IMR-90 (cell line): ENCODE measurements around the gene KIF4B. TPM values are rescaled to one million over a fixed set of nuclear protein-coding genes. Genes with fewer than 3 reads are reported as not detected.

Experiments used
- ATAC-seq: fragments of 200-7000 bp; cut with Tn5 transposase; 2 replicates; pipeline ENCODE4 v1.9.1; 2020; ENCODE audit warnings: low read depth, mild to moderate bottlenecking, moderate library complexity
- BruUV-seq: library from RNA; stranded (reverse); fragments of 400-500 nt; replicated peaks from 2 replicates; lab custom pipeline; 2021; lab: Mats Ljungman, UMichigan
- CTCF ChIA-PET: fragments of 300-600 bp; formaldehyde crosslinking; extraction: SDS; loops from one replicate; lab custom pipeline; 2021; ENCODE audit warnings: antibody characterized with exemption; lab: Yijun Ruan, JAX
- POLR2A ChIA-PET: fragments of 300-600 bp; sonication (Branson Sonifier 250); formaldehyde crosslinking; loops from one replicate; lab custom pipeline; 2022; ENCODE audit warnings: antibody characterized with exemption; ENCODE audit not compliant: unreplicated experiment; lab: Charles Lee
- DNase-seq: peaks from one replicate; pipeline ENCODE4 v3.0.0; 2013
- H2AFZ ChIP-seq: replicated peaks from 2 replicates; pipeline ENCODE3; 2013; ENCODE audit warnings: low read length, mild to moderate bottlenecking; ENCODE audit not compliant: poor library complexity
- H2AK5ac ChIP-seq: 2 replicates; pipeline ENCODE4 v1.6.1; 2013; ENCODE audit warnings: low read depth, low read length, inconsistent platforms
- H2AK9ac ChIP-seq: replicated peaks from 2 replicates; pipeline ENCODE3; 2013; ENCODE audit warnings: mild to moderate bottlenecking, low read depth, low read length, moderate library complexity; ENCODE audit not compliant: poor library complexity
- H2BK120ac ChIP-seq: 2 replicates; pipeline ENCODE4 v1.6.1; 2013; ENCODE audit warnings: low read depth, low read length, inconsistent platforms
- H2BK15ac ChIP-seq: 3 replicates; pipeline ENCODE4 v1.6.1; 2013; ENCODE audit warnings: low read depth, low read length, inconsistent platforms
- H2BK20ac ChIP-seq: 2 replicates; pipeline ENCODE4 v1.6.1; 2013; ENCODE audit warnings: low read depth, mild to moderate bottlenecking, inconsistent platforms, low read length, moderate library complexity
- H2BK5ac ChIP-seq: 2 replicates; pipeline ENCODE4 v1.6.1; 2013; ENCODE audit warnings: mild to moderate bottlenecking, low read depth, low read length, inconsistent platforms; ENCODE audit not compliant: poor library complexity, severe bottlenecking
- H3K14ac ChIP-seq: replicated peaks from 2 replicates; pipeline ENCODE4 v1.6.1; 2013; ENCODE audit warnings: low read depth, low read length, inconsistent platforms
- H3K18ac ChIP-seq: 2 replicates; pipeline ENCODE4 v1.6.1; 2013; ENCODE audit warnings: low read depth, low read length, control low read depth
- H3K23ac ChIP-seq: 2 replicates; pipeline ENCODE4 v1.6.1; 2013; ENCODE audit warnings: low read depth, low read length, inconsistent platforms
- H3K27ac ChIP-seq: 2 replicates; pipeline ENCODE4 v1.5.1; 2013; ENCODE audit warnings: mild to moderate bottlenecking, control low read depth, low read length; ENCODE audit not compliant: insufficient read depth
- H3K27me3 ChIP-seq: 2 replicates; pipeline ENCODE4 v1.6.1; 2013; ENCODE audit warnings: low read length; ENCODE audit not compliant: control insufficient read depth, insufficient read depth
- H3K36me3 ChIP-seq: 2 replicates; pipeline ENCODE4 v1.6.1; 2013; ENCODE audit warnings: low read length, mixed read lengths; ENCODE audit not compliant: control insufficient read depth, insufficient read depth
- H3K4ac ChIP-seq: 2 replicates; pipeline ENCODE4 v1.6.1; 2013; ENCODE audit warnings: low read depth, low read length, inconsistent platforms
- H3K4me1 ChIP-seq: 2 replicates; pipeline ENCODE4 v1.6.1; 2013; ENCODE audit warnings: low read length, mixed read lengths; ENCODE audit not compliant: control insufficient read depth, insufficient read depth
- H3K4me2 ChIP-seq: 2 replicates; pipeline ENCODE4 v1.6.1; 2013; ENCODE audit warnings: low read depth, mild to moderate bottlenecking, control low read depth, low read length, moderate library complexity
- H3K4me3 ChIP-seq: 2 replicates; pipeline ENCODE4 v1.5.1; 2013; ENCODE audit warnings: low read depth, mild to moderate bottlenecking, control low read depth, low read length, moderate library complexity; ENCODE audit not compliant: insufficient read depth
- H3K56ac ChIP-seq: 2 replicates; pipeline ENCODE4 v1.6.1; 2013; ENCODE audit warnings: low read length, inconsistent platforms; ENCODE audit not compliant: insufficient read depth; ENCODE audit errors: extremely low read depth
- H3K79me1 ChIP-seq, 2 experiments: 2 replicates each; pipeline ENCODE4 v1.6.1; 2013; ENCODE audit warnings: low read length in 2 of 2, inconsistent platforms in 1 of 2, low read depth in 1 of 2
- H3K9ac ChIP-seq: 2 replicates; pipeline ENCODE4 v1.6.1; 2013; ENCODE audit warnings: low read depth, low read length, control low read depth
- H3K9me1 ChIP-seq: 2 replicates; pipeline ENCODE4 v1.6.1; 2013; ENCODE audit warnings: low read length, inconsistent platforms; ENCODE audit not compliant: insufficient read depth
- H3K9me3 ChIP-seq: 2 replicates; pipeline ENCODE4 v1.6.1; 2013; ENCODE audit warnings: low read length; ENCODE audit not compliant: control insufficient read depth, insufficient read depth
- H4K20me1 ChIP-seq: 2 replicates; pipeline ENCODE4 v1.6.1; 2013; ENCODE audit warnings: low read length, inconsistent platforms; ENCODE audit not compliant: insufficient read depth
- H4K5ac ChIP-seq: 2 replicates; pipeline ENCODE4 v1.6.1; 2013; ENCODE audit warnings: mild to moderate bottlenecking, low read depth, low read length, control low read depth
- H4K8ac ChIP-seq, 2 experiments: 2 replicates each; pipeline ENCODE4 v1.6.1; 2013; ENCODE audit warnings: low read depth in 2 of 2, low read length in 2 of 2, control low read depth in 1 of 2, inconsistent platforms in 1 of 2
- H4K91ac ChIP-seq: 2 replicates; pipeline ENCODE4 v1.6.1; 2013; ENCODE audit warnings: low read depth, low read length, inconsistent platforms; ENCODE audit not compliant: insufficient read depth
- BHLHE40 ChIP-seq: fragments of 150-350 bp; IDR thresholded peaks from 2 replicates; pipeline ENCODE4 v1.6.1; 2016; ENCODE audit warnings: mild to moderate bottlenecking, low read depth, low read length
- CEBPB ChIP-seq: IDR thresholded peaks from 2 replicates; pipeline ENCODE4 v1.6.1; 2012; ENCODE audit warnings: low read depth, low read length, improper control_type of control experiment
- CHD1 ChIP-seq: IDR thresholded peaks from 2 replicates; pipeline ENCODE4 v1.6.1; 2012; ENCODE audit warnings: low read depth, low read length, improper control_type of control experiment
- FOS ChIP-seq: fragments of 150-350 bp; IDR thresholded peaks from 2 replicates; pipeline ENCODE4 v1.6.1; 2016; ENCODE audit warnings: low read depth, low read length
- MAFK ChIP-seq: IDR thresholded peaks from 2 replicates; pipeline ENCODE4 v1.6.1; 2012; ENCODE audit warnings: low read depth, low read length, improper control_type of control experiment
- MXI1 ChIP-seq: IDR thresholded peaks from 2 replicates; pipeline ENCODE4 v1.6.1; 2012; ENCODE audit warnings: low read depth, mild to moderate bottlenecking, low read length, moderate library complexity, borderline replicate concordance
- NFE2L2 ChIP-seq: fragments of 150-350 bp; IDR thresholded peaks from 2 replicates; pipeline ENCODE4 v1.6.1; 2016; ENCODE audit warnings: low read depth, mild to moderate bottlenecking, low read length
- POLR2A ChIP-seq: IDR thresholded peaks from 2 replicates; pipeline ENCODE4 v1.6.1; 2012; ENCODE audit warnings: mild to moderate bottlenecking, low read depth, low read length
- RAD21 ChIP-seq: IDR thresholded peaks from 2 replicates; pipeline ENCODE4 v1.6.1; 2012; ENCODE audit warnings: low read length, improper control_type of control experiment
- RCOR1 ChIP-seq: IDR thresholded peaks from 2 replicates; pipeline ENCODE4 v1.6.1; 2012; ENCODE audit warnings: mild to moderate bottlenecking, low read length, improper control_type of control experiment; ENCODE audit not compliant: insufficient replicate concordance
- RFX5 ChIP-seq: IDR thresholded peaks from 2 replicates; pipeline ENCODE4 v1.8.0; 2012; ENCODE audit warnings: low read depth, mild to moderate bottlenecking, low read length, moderate library complexity
- SMC3 ChIP-seq: fragments of 150-350 bp; IDR thresholded peaks from 2 replicates; pipeline ENCODE4 v1.6.1; 2016; ENCODE audit warnings: low read depth, mild to moderate bottlenecking, antibody characterized with exemption, low read length, moderate library complexity
- dilution Hi-C: fragments of 300-500 bp; cut with HindIII; formaldehyde crosslinking; loops from one replicate; pipeline ENCODE4 v1.14.3; 2018; ENCODE audit warnings: low sequenced_read_pairs; ENCODE audit not compliant: unreplicated experiment
- in situ Hi-C: fragments of 300-500 bp; cut with MboI; formaldehyde crosslinking; loops from 3 replicates; pipeline ENCODE4 v1.14.3; 2019; ENCODE audit warnings: low sequenced_read_pairs, inconsistent platforms, mixed read lengths
- intact Hi-C: fragments of 100-400 bp; cut with micrococcal nuclease; formaldehyde crosslinking; loops from 2 replicates; pipeline ENCODE4 v1.10.0; 2022
- polyA plus RNA-seq, 3 experiments: library from polyadenylated mRNA; depleted of rRNA; stranded (reverse); fragments of >200 nt; gene quantifications; 2 replicates each; pipeline ENCODE4 v1.2.3, GENCODE V29; 2012; ENCODE audit warnings: low replicate concordance in 1 of 3
- total RNA-seq: library from RNA; depleted of rRNA; stranded (reverse); fragments of >200 nt; gene quantifications from 2 replicates; pipeline ENCODE4 v1.2.3, GENCODE V29; 2012
- TF ChIP-seq, protein P1 (sequence below): fragments of 150-350 bp; IDR thresholded peaks from 2 replicates; pipeline ENCODE4 v1.6.1; 2016; ENCODE audit warnings: low read depth, mild to moderate bottlenecking, low read length, moderate library complexity, borderline replicate concordance
- TF ChIP-seq, protein P2 (sequence below): fragments of 150-350 bp; IDR thresholded peaks from 2 replicates; pipeline ENCODE4 v1.6.1; 2017; ENCODE audit warnings: mild to moderate bottlenecking, antibody characterized with exemption, low read length, low read depth
- TF ChIP-seq, protein P3 (sequence below): conservative IDR thresholded peaks from 2 replicates; pipeline ENCODE4 v1.5.1; 2012; ENCODE audit warnings: mild to moderate bottlenecking, low read depth, low read length, improper control_type of control experiment

KIF4B gene
- total and polyA plus RNA-seq, 2 of the 4 experiments (the other 2 are of a cell fraction) = under 0.01 to 0.03 TPM

- Histone ChIP-seq H3K4me3 (no peak overlapping the region), H3K23ac (no peak overlapping the region), H2BK15ac (no peak overlapping the region), H3K4me1 (no peaks in the 10 kb centered on the region), H4K91ac (no peak overlapping the region), H2AFZ (no peak overlapping the region), H3K18ac (no peak overlapping the region), H3K27ac (no peak overlapping the region), H2AK9ac (no peak overlapping the region), H3K79me1 (no peaks in the 10 kb centered on the region), H2AK5ac (no peak overlapping the region), H3K9me1 (no peaks in the 10 kb centered on the region), H2BK120ac (no peak overlapping the region), H3K4me2 (no peak overlapping the region), H4K8ac (no peak overlapping the region), H2BK5ac (no peak overlapping the region), H4K5ac (no peak overlapping the region), H3K56ac (no peak overlapping the region), H4K20me1 (no peaks in the 10 kb centered on the region), H3K36me3 (no peaks in the 10 kb centered on the region), H3K14ac (no peak overlapping the region), H3K9me3 (no peaks in the 10 kb centered on the region), H3K4ac (no peak overlapping the region), H2BK20ac (no peak overlapping the region), H3K9ac (no peak overlapping the region), H3K27me3 (no peaks in the 10 kb centered on the region; the same call in 1 of the 2 replicates)
- intact Hi-C loops (no loop called here), dilution Hi-C loops (no loop called here), in situ Hi-C loops (no loop called here)
- DNase-seq (no peak), ATAC-seq (no peak)
- POLR2A ChIA-PET = no interaction called here
- TF ChIP-seq SMC3 = no peak
- TF ChIP-seq RFX5 = no peak
- no peak for TF ChIP-seq NFE2L2
- TF ChIP-seq RAD21 = no peak
- no peak for TF ChIP-seq RCOR1
- TF ChIP-seq MAFK = no peak
- no peak for TF ChIP-seq BHLHE40
- TF ChIP-seq, protein P1, sequence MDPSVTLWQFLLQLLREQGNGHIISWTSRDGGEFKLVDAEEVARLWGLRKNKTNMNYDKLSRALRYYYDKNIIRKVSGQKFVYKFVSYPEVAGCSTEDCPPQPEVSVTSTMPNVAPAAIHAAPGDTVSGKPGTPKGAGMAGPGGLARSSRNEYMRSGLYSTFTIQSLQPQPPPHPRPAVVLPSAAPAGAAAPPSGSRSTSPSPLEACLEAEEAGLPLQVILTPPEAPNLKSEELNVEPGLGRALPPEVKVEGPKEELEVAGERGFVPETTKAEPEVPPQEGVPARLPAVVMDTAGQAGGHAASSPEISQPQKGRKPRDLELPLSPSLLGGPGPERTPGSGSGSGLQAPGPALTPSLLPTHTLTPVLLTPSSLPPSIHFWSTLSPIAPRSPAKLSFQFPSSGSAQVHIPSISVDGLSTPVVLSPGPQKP = no peak
- TF ChIP-seq FOS = no peak
- TF ChIP-seq MXI1 = no peak
- no peak for TF ChIP-seq CEBPB
- TF ChIP-seq, protein P2, sequence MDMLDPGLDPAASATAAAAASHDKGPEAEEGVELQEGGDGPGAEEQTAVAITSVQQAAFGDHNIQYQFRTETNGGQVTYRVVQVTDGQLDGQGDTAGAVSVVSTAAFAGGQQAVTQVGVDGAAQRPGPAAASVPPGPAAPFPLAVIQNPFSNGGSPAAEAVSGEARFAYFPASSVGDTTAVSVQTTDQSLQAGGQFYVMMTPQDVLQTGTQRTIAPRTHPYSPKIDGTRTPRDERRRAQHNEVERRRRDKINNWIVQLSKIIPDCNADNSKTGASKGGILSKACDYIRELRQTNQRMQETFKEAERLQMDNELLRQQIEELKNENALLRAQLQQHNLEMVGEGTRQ = no peak
- no peak for TF ChIP-seq CHD1
- TF ChIP-seq, protein P3, sequence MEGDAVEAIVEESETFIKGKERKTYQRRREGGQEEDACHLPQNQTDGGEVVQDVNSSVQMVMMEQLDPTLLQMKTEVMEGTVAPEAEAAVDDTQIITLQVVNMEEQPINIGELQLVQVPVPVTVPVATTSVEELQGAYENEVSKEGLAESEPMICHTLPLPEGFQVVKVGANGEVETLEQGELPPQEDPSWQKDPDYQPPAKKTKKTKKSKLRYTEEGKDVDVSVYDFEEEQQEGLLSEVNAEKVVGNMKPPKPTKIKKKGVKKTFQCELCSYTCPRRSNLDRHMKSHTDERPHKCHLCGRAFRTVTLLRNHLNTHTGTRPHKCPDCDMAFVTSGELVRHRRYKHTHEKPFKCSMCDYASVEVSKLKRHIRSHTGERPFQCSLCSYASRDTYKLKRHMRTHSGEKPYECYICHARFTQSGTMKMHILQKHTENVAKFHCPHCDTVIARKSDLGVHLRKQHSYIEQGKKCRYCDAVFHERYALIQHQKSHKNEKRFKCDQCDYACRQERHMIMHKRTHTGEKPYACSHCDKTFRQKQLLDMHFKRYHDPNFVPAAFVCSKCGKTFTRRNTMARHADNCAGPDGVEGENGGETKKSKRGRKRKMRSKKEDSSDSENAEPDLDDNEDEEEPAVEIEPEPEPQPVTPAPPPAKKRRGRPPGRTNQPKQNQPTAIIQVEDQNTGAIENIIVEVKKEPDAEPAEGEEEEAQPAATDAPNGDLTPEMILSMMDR = no peak
- no peak for TF ChIP-seq POLR2A
- CTCF ChIA-PET = no interaction called here
- BruUV-seq = no TSS peak
Observed at GRCh38 chr5:155044591-155044990, 31.0 kb downstream of the KIF4B start.
